Measurements from ENCODE around the gene SPSB1. TPM values are rescaled to one million over a fixed set of nuclear protein-coding genes. Genes with fewer than 3 reads are reported as not detected.

SPSB1 gene
- total and polyA plus RNA-seq, 2 donors from 2014 or later, result 12.7 to 25.9 TPM

- TF ChIP-seq CTCF (IDR thresholded peaks at IDR 0.05; ENCODE audit: borderline replicate concordance, extremely low read depth, insufficient read depth), result no peak
- Histone ChIP-seq H3K36me3 (ENCODE audit: control insufficient read depth in 2 of 3, insufficient read depth in 3 of 3, low read length in 3 of 3) (peaks cover 0 to 4% (median 0%) of the 10 kb centered on the region in 3 donors), H3K27me3 (ENCODE audit: control insufficient read depth, insufficient read depth, low read length) (no peaks in the 10 kb centered on the region), H3K4me3 (ENCODE audit: low read length in 3 of 3) (no peak overlapping the region), H3K9ac (ENCODE audit: low read length in 3 of 3) (no peak overlapping the region), H3K4me1 (ENCODE audit: control insufficient read depth in 2 of 3, insufficient read depth in 2 of 3, low read depth in 1 of 3, low read length in 3 of 3) (no peaks in the 10 kb centered on the region), H3K27ac (ENCODE audit: low read depth in 2 of 2, low read length in 2 of 2) (no peak overlapping the region), H3K9me3 (ENCODE audit: control insufficient read depth in 2 of 3, insufficient read depth in 1 of 3, low read length in 3 of 3) (no peaks in the 10 kb centered on the region)
- no peak for DNase-seq
- intact Hi-C loops (cut with DNase I), result no loop called here
- FAIRE-seq, result no peak
Observed at GRCh38 chr1:9273177-9273576, 19.5 kb upstream of the SPSB1 start.

GRCh38 chr1:9275161-9275560 lies 17.5 kb upstream of the SPSB1 start:
- Histone ChIP-seq H3K36me3 (ENCODE audit: control insufficient read depth in 2 of 3, insufficient read depth in 3 of 3, low read length in 3 of 3) (no peaks in the 10 kb centered on the region), H3K4me3 (ENCODE audit: low read length in 3 of 3) (no peak overlapping the region), H3K9me3 (ENCODE audit: control insufficient read depth in 2 of 3, insufficient read depth in 1 of 3, low read length in 3 of 3) (no peaks in the 10 kb centered on the region), H3K27me3 (ENCODE audit: control insufficient read depth, insufficient read depth, low read length) (no peaks in the 10 kb centered on the region), H3K4me1 (ENCODE audit: control insufficient read depth in 2 of 3, insufficient read depth in 2 of 3, low read depth in 1 of 3, low read length in 3 of 3) (no peaks in the 10 kb centered on the region), H3K27ac (ENCODE audit: low read depth in 2 of 2, low read length in 2 of 2) (no peak overlapping the region), H3K9ac (ENCODE audit: low read length in 3 of 3) (no peak overlapping the region)
- intact Hi-C loops (cut with DNase I), result no loop called here
- TF ChIP-seq CTCF (IDR thresholded peaks at IDR 0.05; ENCODE audit: borderline replicate concordance, extremely low read depth, insufficient read depth), result no peak
- DNase-seq, result no peak
- no peak for FAIRE-seq

- no peaks in the 10 kb centered on the region for H3K36me3 ChIP-seq (ENCODE audit: control insufficient read depth in 2 of 3, insufficient read depth in 3 of 3, low read length in 3 of 3)
- FAIRE-seq, result no peak
- DNase-seq, result no peak
- no peak overlapping the region for H3K4me3 ChIP-seq (ENCODE audit: low read length in 3 of 3)
- TF ChIP-seq CTCF (IDR thresholded peaks at IDR 0.05; ENCODE audit: borderline replicate concordance, extremely low read depth, insufficient read depth), result no peak
- H3K4me1 ChIP-seq (ENCODE audit: control insufficient read depth in 2 of 3, insufficient read depth in 2 of 3, low read depth in 1 of 3, low read length in 3 of 3), result peaks cover 0 to 3% (median 0%) of the 10 kb centered on the region in 3 donors
- no peaks in the 10 kb centered on the region for H3K9me3 ChIP-seq (ENCODE audit: control insufficient read depth in 2 of 3, insufficient read depth in 1 of 3, low read length in 3 of 3)
- intact Hi-C loops (cut with DNase I), result no loop called here
- no peak overlapping the region for H3K9ac ChIP-seq (ENCODE audit: low read length in 3 of 3)
- H3K27ac ChIP-seq (ENCODE audit: low read depth in 2 of 2, low read length in 2 of 2), result no peak overlapping the region
- H3K27me3 ChIP-seq (ENCODE audit: control insufficient read depth, insufficient read depth, low read length), result no peaks in the 10 kb centered on the region
Observed at GRCh38 chr1:9275567-9276034, 17.1 kb upstream of the SPSB1 start.

GRCh38 chr1:9278116-9278515 lies 14.6 kb upstream of the SPSB1 start:
- intact Hi-C loops (cut with DNase I), result no loop called here
- Histone ChIP-seq H3K36me3 (ENCODE audit: control insufficient read depth in 2 of 3, insufficient read depth in 3 of 3, low read length in 3 of 3) (no peaks in the 10 kb centered on the region), H3K9ac (ENCODE audit: low read length in 3 of 3) (no peak overlapping the region), H3K4me3 (ENCODE audit: low read length in 3 of 3) (no peak overlapping the region), H3K27ac (ENCODE audit: low read depth in 2 of 2, low read length in 2 of 2) (no peak overlapping the region), H3K27me3 (ENCODE audit: control insufficient read depth, insufficient read depth, low read length) (no peaks in the 10 kb centered on the region), H3K9me3 (ENCODE audit: control insufficient read depth in 2 of 3, insufficient read depth in 1 of 3, low read length in 3 of 3) (no peaks in the 10 kb centered on the region), H3K4me1 (ENCODE audit: control insufficient read depth in 2 of 3, insufficient read depth in 2 of 3, low read depth in 1 of 3, low read length in 3 of 3) (peaks cover 0 to 5% (median 0%) of the 10 kb centered on the region in 3 donors)
- DNase-seq (no peak), FAIRE-seq (no peak)
- TF ChIP-seq CTCF (IDR thresholded peaks at IDR 0.05; ENCODE audit: borderline replicate concordance, extremely low read depth, insufficient read depth), result no peak

All from kidney (tissue), 14 donors.